GM12878 (cell line): ENCODE data around the gene SCN10A. TPM values are rescaled to one million over a fixed set of nuclear protein-coding genes. Genes with fewer than 3 reads are reported as not detected.
A peak's percentile ranks its signal among the peaks of the same experiment; 100 is the strongest.

Source experiments
- ATAC-seq: fragments of 200-7000 bp; cut with Tn5 transposase; 3 replicates; pipeline ENCODE4 v1.9.1; 2020; ENCODE audit warnings: mild to moderate bottlenecking, moderate library complexity
- BruUV-seq: library from RNA; stranded (reverse); fragments of 400-500 nt; replicated peaks from 2 replicates; lab custom pipeline; 2021; lab: Mats Ljungman, UMichigan
- CTCF ChIA-PET: fragments of 300-600 bp; sonication (Branson Sonifier 250); formaldehyde crosslinking; extraction: SDS; loops from one replicate; lab custom pipeline; 2021; ENCODE audit warnings: inconsistent platforms; lab: Yijun Ruan, JAX
- POLR2A ChIA-PET: fragments of 350-600 bp; formaldehyde crosslinking; extraction: SDS; loops from one replicate; lab custom pipeline; 2021; ENCODE audit warnings: inconsistent platforms; lab: Charles Lee
- RAD21 ChIA-PET: fragments of 300-600 bp; sonication (Branson Sonifier 250); formaldehyde crosslinking; loops from one replicate; lab custom pipeline; 2023; ENCODE audit warnings: antibody characterized with exemption; ENCODE audit not compliant: unreplicated experiment; lab: Charles Lee
- SMC1A ChIA-PET: fragments of 300-600 bp; sonication (Branson Sonifier 250); formaldehyde crosslinking; loops from one replicate; lab custom pipeline; 2023; ENCODE audit not compliant: unreplicated experiment, uncharacterized antibody; lab: Charles Lee
- DNase-seq: peaks from one replicate; pipeline ENCODE4 v3.0.0-alpha.2; 2011; ENCODE audit warnings: low read depth, low spot score
- FAIRE-seq: peaks from 3 replicates; lab custom pipeline; 2011; peaks lifted over from hg19 to GRCh38; lab: Jason Lieb, UNC
- H2AFZ ChIP-seq: 2 replicates; pipeline ENCODE4 v1.6.0; 2011; ENCODE audit warnings: low read depth, low read length, control low read depth; ENCODE audit not compliant: control insufficient read depth
- H3K27ac ChIP-seq: 2 replicates; pipeline ENCODE4 v1.5.1; 2011; ENCODE audit warnings: control low read depth; ENCODE audit not compliant: control insufficient read depth, insufficient read depth
- H3K27me3 ChIP-seq, 2 experiments: replicated peaks in 1 of 2; 2 replicates each; pipeline versions ENCODE4 v1.6.0 to v1.6.1; 2011; ENCODE audit warnings: low read length in 1 of 2; ENCODE audit not compliant: control insufficient read depth in 2 of 2, insufficient read depth in 2 of 2
- H3K36me3 ChIP-seq, 2 experiments: 2 replicates each; pipeline ENCODE4 v1.5.1; 2011; ENCODE audit warnings: low read length in 1 of 2; ENCODE audit not compliant: control insufficient read depth in 2 of 2, insufficient read depth in 2 of 2
- H3K4me1 ChIP-seq: 2 replicates; pipeline ENCODE4 v1.6.1; 2011; ENCODE audit warnings: mild to moderate bottlenecking, low read length, moderate library complexity, mixed read lengths; ENCODE audit not compliant: control insufficient read depth, insufficient read depth
- H3K4me2 ChIP-seq: 2 replicates; pipeline ENCODE4 v1.6.0; 2011; ENCODE audit warnings: control low read depth; ENCODE audit not compliant: control insufficient read depth, insufficient read depth
- H3K4me3 ChIP-seq: fragments of 200-600 bp; sonication (generic); 2 replicates; pipeline ENCODE4 v1.5.1; 2016
- H3K79me2 ChIP-seq: 2 replicates; pipeline ENCODE4 v1.6.0; 2011; ENCODE audit warnings: low read length; ENCODE audit not compliant: control insufficient read depth, insufficient read depth
- H3K9ac ChIP-seq: 2 replicates; pipeline ENCODE4 v1.8.0; 2011; ENCODE audit warnings: low read length, control low read depth, mixed read lengths; ENCODE audit not compliant: control insufficient read depth, insufficient read depth
- H3K9me3 ChIP-seq: replicated peaks from 3 replicates; pipeline ENCODE4 v1.5.1; 2011; ENCODE audit warnings: mild to moderate bottlenecking, low read length; ENCODE audit not compliant: control insufficient read depth, insufficient read depth
- H4K20me1 ChIP-seq: 2 replicates; pipeline ENCODE4 v1.6.0; 2011; ENCODE audit not compliant: control insufficient read depth, insufficient read depth
- BCL11A ChIP-seq: IDR thresholded peaks from 2 replicates; pipeline ENCODE4 v1.6.1; 2011; ENCODE audit warnings: low read depth, low read length
- MTA3 ChIP-seq: IDR thresholded peaks from 2 replicates; pipeline ENCODE4 v1.6.1; 2012; ENCODE audit warnings: low read length, inconsistent platforms, borderline replicate concordance
- PML ChIP-seq: IDR thresholded peaks from 2 replicates; pipeline ENCODE4 v1.6.1; 2012; ENCODE audit warnings: low read length, inconsistent platforms
- POU2F2 ChIP-seq: IDR thresholded peaks from 3 replicates; pipeline ENCODE4 v1.6.1; 2011; ENCODE audit warnings: low read depth, mild to moderate bottlenecking, low read length, borderline replicate concordance
- RAD21 ChIP-seq: IDR thresholded peaks from 2 replicates; pipeline ENCODE4 v1.6.1; 2011; ENCODE audit warnings: mild to moderate bottlenecking, low read depth, low read length, moderate library complexity; ENCODE audit not compliant: insufficient read depth
- RELA ChIP-seq: fragments of 450-650 bp; IDR thresholded peaks from 2 replicates; pipeline ENCODE4 v1.8.0; 2014; ENCODE audit warnings: borderline replicate concordance; ENCODE audit not compliant: partially characterized antibody
- SMC3 ChIP-seq: IDR thresholded peaks from 2 replicates; pipeline ENCODE4 v1.6.1; 2011; ENCODE audit warnings: low read length, improper control_type of control experiment, borderline replicate concordance
- WGBS: methylation state at CpG from one replicate; pipeline ENCODE4 v1.1.6; 2016; ENCODE audit warnings: low lambda C conversion rate; ENCODE audit not compliant: insufficient replicate concordance, insufficient coverage; ENCODE audit errors: missing lambda C conversion rate; 5-methylcytosine and 5-hydroxymethylcytosine counted together
- in situ Hi-C: fragments of 300-500 bp; cut with MboI; formaldehyde crosslinking; loops from 9 replicates; pipeline ENCODE4 v1.14.3; 2018; ENCODE audit warnings: mixed read lengths
- intact Hi-C: fragments of 100-400 bp; cut with micrococcal nuclease; formaldehyde crosslinking; loops from one replicate; pipeline ENCODE4 v1.14.2; 2022; ENCODE audit not compliant: unreplicated experiment
- polyA plus RNA-seq, 11 experiments: library from polyadenylated mRNA; depleted of rRNA in 4 of 11; unstranded in 6 of 11; stranded (reverse) in 5 of 11; fragments of >200 nt; fragmentation: Nextera tagmentation in 4 of 11; fragmentation: Illumina TruSeq in 1 of 11; extraction: Ambion mirVana in 4 of 11; extraction: Trizol in 1 of 11; gene quantifications; 1 replicate in 1 of 11; 2 replicates in 10 of 11; pipeline versions ENCODE4 v1.2.1 to v1.2.3, GENCODE V29; 2011 to 2016; ENCODE audit warnings: inconsistent platforms in 2 of 11, missing spikeins in 2 of 11, low read depth in 1 of 11
- total RNA-seq, 4 experiments: library from RNA; depleted of rRNA in 3 of 4; stranded (reverse); fragments of >200 nt in 3 of 4; fragmentation: Illumina TruSeq in 1 of 4; extraction: Trizol in 1 of 4; gene quantifications; 2 replicates each; pipeline versions ENCODE4 v1.2.1 to v1.2.3, GENCODE V29; 2013 to 2021
- TF ChIP-seq, protein P1 (sequence below), 3 experiments: IDR thresholded peaks in 2 of 3; conservative IDR thresholded peaks in 1 of 3; 2 replicates each; pipeline ENCODE4 v1.5.1; 2011; ENCODE audit warnings: low read depth in 3 of 3, low read length in 3 of 3, mild to moderate bottlenecking in 3 of 3, control low read depth in 2 of 3, moderate library complexity in 2 of 3, inconsistent platforms in 1 of 3, mixed read lengths in 1 of 3; ENCODE audit not compliant: control insufficient read depth in 2 of 3, insufficient read depth in 1 of 3; ENCODE audit errors: extremely low read depth in 1 of 3

The SCN10A gene
- total and polyA plus RNA-seq, 10 of the 15 experiments (the other 5 are each of a cell fraction or from before 2014, with no cell fraction given): not detected

GRCh38 chr3:38739396-38739689 lies 76.7 kb downstream of the SCN10A start:
- H4K20me1 ChIP-seq: no peaks in the 10 kb centered on the region
- no peak overlapping the region for H3K4me3 ChIP-seq
- H3K79me2 ChIP-seq: no peaks in the 10 kb centered on the region
- peaks cover 0 to 3% of the 10 kb centered on the region in 2 experiments; a peak in 2 of 4 replicates for H3K27me3 ChIP-seq
- no peaks in the 10 kb centered on the region for H3K9me3 ChIP-seq
- FAIRE-seq (no peak), DNase-seq (no peak), ATAC-seq (no peak)
- no TSS peak for BruUV-seq
- 52% methylated on average over 5 of the region's 5 CpGs for WGBS
- in situ Hi-C loops: no loop called here
- H2AFZ ChIP-seq: no peak overlapping the region
- no peaks in the 10 kb centered on the region for H3K4me1 ChIP-seq
- CTCF ChIA-PET: interaction anchor here (1.1 to 2.4 kb wide), 6 partner anchors 9 to 291 kb away, joined by 3 to 16 read pairs (median 4); no protein-coding TSS in a partner anchor
- RAD21 ChIA-PET: interaction anchor here (1.0 to 1.5 kb wide), 3 partner anchors 17 to 549 kb away, joined by 3 to 9 read pairs (median 4); no protein-coding TSS in a partner anchor
- SMC1A ChIA-PET: interaction anchor here (1.3 to 1.8 kb wide), 2 partner anchors 261 to 287 kb away, joined by 4 to 11 read pairs; no protein-coding TSS in a partner anchor
- H3K9ac ChIP-seq: no peak overlapping the region
- intact Hi-C loops: loop anchor here (10.0 kb wide), 1 partner anchor 545 kb away; the partner anchor contains the start of gene CX3CR1
- TF ChIP-seq MTA3: no peak
- TF ChIP-seq BCL11A: no peak
- TF ChIP-seq PML: no peak
- TF ChIP-seq POU2F2: no peak
- TF ChIP-seq, all 136 proteins: peak for 0
- Histone ChIP-seq H3K36me3 (no peaks in the 10 kb centered on the region), H3K4me2 (no peak overlapping the region), H3K27ac (no peak overlapping the region)
- POLR2A ChIA-PET: no interaction called here

GRCh38 chr3:38738630-38739395 lies 77.2 kb downstream of the SCN10A start:
- Histone ChIP-seq H4K20me1 (no peaks in the 10 kb centered on the region), H3K27me3 (peaks cover 0 to 3% of the 10 kb centered on the region in 2 experiments; a peak in 2 of 4 replicates), H3K4me2 (no peak overlapping the region), H3K36me3 (no peaks in the 10 kb centered on the region), H3K4me1 (no peaks in the 10 kb centered on the region), H3K27ac (no peak overlapping the region), H3K79me2 (no peaks in the 10 kb centered on the region), H3K9ac (no peak overlapping the region), H3K9me3 (no peaks in the 10 kb centered on the region), H3K4me3 (no peak overlapping the region), H2AFZ (no peak overlapping the region)
- ATAC-seq: peak; percentile 65
- TF ChIP-seq SMC3 (peak; percentile 51), RELA (no peak), RAD21 (peak; percentile 46)
- TF ChIP-seq, protein P1, sequence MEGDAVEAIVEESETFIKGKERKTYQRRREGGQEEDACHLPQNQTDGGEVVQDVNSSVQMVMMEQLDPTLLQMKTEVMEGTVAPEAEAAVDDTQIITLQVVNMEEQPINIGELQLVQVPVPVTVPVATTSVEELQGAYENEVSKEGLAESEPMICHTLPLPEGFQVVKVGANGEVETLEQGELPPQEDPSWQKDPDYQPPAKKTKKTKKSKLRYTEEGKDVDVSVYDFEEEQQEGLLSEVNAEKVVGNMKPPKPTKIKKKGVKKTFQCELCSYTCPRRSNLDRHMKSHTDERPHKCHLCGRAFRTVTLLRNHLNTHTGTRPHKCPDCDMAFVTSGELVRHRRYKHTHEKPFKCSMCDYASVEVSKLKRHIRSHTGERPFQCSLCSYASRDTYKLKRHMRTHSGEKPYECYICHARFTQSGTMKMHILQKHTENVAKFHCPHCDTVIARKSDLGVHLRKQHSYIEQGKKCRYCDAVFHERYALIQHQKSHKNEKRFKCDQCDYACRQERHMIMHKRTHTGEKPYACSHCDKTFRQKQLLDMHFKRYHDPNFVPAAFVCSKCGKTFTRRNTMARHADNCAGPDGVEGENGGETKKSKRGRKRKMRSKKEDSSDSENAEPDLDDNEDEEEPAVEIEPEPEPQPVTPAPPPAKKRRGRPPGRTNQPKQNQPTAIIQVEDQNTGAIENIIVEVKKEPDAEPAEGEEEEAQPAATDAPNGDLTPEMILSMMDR (IDR thresholded peaks at IDR 0.05 in 2 of 3, conservative IDR thresholded peaks at IDR 0.05 in 1 of 3; ENCODE audit: control insufficient read depth in 2 of 3, extremely low read depth in 1 of 3, insufficient read depth in 1 of 3, low read depth in 3 of 3, low read length in 3 of 3): peak; percentile 49 to 63 (median 60)
- in situ Hi-C loops: no loop called here
- no peak for DNase-seq
- ChIA-PET CTCF (interaction anchor here (0.6 to 2.4 kb wide), 7 partner anchors 9 to 400 kb away, joined by 3 to 16 read pairs (median 4); no protein-coding TSS in a partner anchor), SMC1A (interaction anchor here (1.3 to 1.8 kb wide), 2 partner anchors 261 to 288 kb away, joined by 4 to 11 read pairs; no protein-coding TSS in a partner anchor), RAD21 (interaction anchor here (1.0 to 1.5 kb wide), 5 partner anchors 17 to 549 kb away, joined by 3 to 9 read pairs (median 3); no protein-coding TSS in a partner anchor), POLR2A (no interaction called here)
- no TSS peak for BruUV-seq
- FAIRE-seq: no peak
- intact Hi-C loops: loop anchor here (1.0 to 10.0 kb wide), 2 partner anchors 292 to 546 kb away; partner anchors contain the start of gene CX3CR1
- WGBS: 24% methylated on average over 13 of the region's 13 CpGs
